HG03520 (cell line): ENCODE measurements around the gene PLXNB3.

Experiments
- ATAC-seq: cut with Tn5 transposase; IDR thresholded peaks from one replicate; pipeline ENCODE4 v1.9.1; 2021; ENCODE audit warnings: mild to moderate bottlenecking, moderate library complexity; ENCODE audit not compliant: unreplicated experiment

Gene PLXNB3

GRCh38 chrX:153750127-153750774 is 13.8 kb upstream of the PLXNB3 start:
- ATAC-seq: no peak

DNA sequence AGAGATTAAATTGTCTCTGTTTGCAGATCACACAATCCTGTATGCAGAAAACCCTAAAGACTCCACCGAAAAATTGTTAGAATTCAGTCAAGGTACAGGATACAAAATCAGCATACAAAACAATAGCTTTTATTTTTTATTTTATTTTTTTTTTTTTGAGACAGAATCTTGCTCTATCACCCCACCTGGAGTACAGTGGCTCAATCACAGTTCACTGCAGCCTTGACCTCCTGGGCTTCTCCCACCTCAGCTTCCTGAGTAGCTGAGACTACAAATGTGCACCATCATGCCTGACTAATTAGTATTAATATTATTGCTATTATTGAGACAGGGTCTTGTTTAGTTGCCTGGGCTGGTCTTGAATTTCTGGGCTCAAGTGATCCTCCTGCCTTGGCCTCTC is 8.9 kb upstream of the PLXNB3 start:
- ATAC-seq: no peak

DNA sequence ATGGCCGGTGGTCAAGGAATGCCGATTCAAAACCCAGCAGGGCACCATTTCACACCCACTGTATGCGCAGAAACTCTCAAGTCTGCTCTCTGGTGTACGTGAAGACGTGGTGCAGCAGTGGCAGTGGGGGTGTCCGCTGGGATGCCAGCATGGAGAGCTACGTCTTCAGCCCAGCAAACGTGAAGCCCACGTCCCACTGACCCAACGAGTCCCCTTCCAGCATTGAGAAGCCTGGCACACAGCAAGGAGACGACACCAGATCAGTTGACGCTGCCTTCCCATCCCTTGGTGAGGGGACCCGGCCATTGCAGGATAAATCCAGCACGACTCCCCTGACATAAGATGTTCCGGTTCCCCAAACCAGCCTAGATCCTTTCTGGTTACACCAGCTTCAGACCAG is 2.2 kb upstream of the PLXNB3 start:
- no peak for ATAC-seq

- no peak for ATAC-seq
Measured at GRCh38 chrX:153762626-153763173, 1.3 kb upstream of the PLXNB3 start.

- no peak for ATAC-seq
Measured at GRCh38 chrX:153763298-153763932, 634 bp upstream of the PLXNB3 start.

- ATAC-seq: no peak
Measured at GRCh38 chrX:153764786-153765137, 713 bp downstream of the PLXNB3 start.

DNA sequence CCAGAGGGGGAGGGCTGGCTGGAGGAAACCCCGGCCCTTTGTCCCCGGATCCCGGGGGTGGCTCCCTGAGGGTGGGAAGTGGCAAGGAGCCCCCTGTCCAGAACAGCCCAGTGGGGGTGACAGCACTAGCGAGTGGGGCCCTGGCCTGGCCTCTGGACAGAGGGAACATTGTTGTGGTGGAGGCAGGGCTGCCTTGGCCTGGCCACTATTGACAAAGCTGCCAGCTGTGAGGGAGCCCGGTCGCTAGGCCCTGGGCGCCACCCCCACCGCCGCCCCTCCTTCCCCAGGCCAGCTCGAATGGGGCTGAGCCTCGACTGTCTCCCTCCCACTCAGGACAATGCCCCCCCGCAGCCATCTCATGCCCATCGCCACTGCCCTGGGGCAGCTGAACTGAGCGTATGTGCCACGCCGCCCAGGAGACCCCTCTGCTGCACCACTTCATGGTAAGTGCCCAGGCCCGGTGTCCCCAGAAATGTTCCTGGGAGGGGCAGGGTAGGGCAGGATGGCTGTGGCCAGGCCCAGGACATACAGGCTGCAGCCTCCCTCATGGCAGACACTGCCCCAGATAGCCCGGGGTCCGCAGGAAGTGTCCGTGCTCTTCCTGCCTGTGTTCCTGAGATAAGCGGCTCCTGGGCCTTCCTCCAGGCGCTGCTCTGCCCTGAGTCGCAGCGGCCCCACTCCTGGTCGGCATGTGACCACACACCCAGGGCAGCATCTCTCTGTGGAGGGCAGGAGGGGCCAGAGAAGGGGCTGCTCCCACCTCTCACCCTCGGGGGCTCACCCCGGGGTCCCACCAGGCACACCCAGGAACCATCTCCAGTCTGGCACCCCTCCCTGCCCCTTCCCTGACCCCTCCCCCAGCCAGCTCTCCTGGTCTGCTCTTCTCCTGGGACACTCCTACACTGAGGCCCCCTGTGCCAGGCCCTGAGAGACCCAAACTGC is 1.4 kb downstream of the PLXNB3 start:
- ATAC-seq: no peak

- ATAC-seq: no peak
Measured at GRCh38 chrX:153766098-153766817, 2.2 kb downstream of the PLXNB3 start.

- ATAC-seq: no peak
Measured at GRCh38 chrX:153766871-153767673, 3.0 kb downstream of the PLXNB3 start.

GRCh38 chrX:153767674-153768055 is 3.6 kb downstream of the PLXNB3 start:
- ATAC-seq: no peak

DNA sequence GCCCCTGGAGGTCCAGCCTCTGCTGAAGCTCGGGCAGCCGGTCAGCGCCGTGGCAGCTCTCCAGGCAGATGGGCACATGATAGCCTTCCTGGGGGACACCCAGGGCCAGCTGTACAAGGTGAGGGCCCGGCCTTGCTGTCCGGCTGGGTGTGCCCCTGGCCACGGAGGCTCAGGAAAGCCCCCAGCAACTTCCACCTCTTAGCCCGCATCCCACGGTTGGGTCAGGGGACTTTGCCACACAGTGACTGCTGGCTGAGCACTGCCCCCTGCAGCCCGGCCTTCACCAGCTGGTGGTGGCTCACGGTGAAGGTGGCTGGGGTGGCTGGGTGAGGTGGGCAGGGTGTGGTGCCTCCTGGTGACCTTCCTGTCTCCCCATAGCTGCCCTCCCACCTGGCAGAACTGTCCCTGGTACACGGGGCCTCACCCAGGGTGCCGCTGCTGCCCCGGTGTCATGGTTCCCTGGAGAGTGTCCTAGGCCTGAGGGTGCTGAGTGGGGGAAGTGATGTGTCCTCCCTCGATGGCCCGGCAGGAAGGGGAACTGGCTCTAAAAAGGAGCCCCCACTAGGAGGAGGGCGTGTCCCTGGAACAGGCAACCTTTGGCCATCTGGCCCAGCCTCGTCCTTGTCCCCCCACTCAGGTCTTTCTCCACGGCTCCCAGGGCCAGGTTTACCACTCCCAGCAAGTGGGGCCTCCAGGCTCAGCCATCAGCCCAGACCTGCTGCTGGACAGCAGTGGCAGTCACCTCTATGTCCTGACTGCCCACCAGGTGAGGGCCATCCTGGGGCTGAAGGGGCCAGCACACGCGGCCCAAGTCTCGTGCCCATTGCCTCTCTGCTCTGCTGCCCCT is 4.5 kb downstream of the PLXNB3 start:
- ATAC-seq: no peak

GRCh38 chrX:153769158-153769864 is 5.3 kb downstream of the PLXNB3 start:
- ATAC-seq: no peak

GRCh38 chrX:153769865-153770600 is 6.0 kb downstream of the PLXNB3 start:
- no peak for ATAC-seq

DNA sequence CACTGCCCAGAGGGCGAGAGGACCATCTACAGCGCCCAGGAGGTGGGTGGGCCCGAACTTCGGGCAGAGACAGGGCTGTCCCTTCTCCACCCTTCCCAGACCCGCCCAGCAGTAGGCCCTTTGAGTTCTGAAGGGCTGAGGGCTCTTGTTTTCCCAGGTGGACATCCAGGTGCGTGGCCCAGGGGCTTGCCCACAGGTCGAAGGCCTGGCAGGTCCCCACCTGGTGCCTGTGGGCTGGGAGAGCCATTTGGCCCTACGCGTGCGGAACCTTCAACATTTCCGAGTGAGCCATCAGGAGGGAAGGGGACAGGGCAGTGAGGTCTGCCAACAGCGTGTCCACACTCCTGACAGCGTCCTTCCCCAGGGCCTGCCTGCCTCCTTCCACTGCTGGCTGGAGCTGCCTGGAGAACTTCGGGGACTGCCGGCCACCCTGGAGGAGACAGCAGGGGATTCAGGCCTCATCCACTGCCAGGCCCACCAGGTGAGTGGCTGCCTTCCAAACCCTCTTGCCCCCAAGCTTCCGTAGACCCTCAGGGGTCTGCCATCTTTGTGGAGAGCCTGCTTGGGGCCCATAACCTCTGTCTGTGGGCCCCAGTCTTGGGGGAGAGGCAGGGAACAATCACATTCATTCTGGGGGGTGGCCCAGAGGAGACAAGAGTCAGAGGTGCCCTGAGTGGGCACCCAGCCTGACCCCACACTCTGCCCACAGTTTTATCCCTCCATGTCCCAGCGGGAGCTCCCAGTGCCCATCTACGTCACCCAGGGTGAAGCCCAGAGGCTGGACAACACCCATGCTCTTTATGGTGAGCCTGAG is 6.8 kb downstream of the PLXNB3 start:
- no peak for ATAC-seq

DNA sequence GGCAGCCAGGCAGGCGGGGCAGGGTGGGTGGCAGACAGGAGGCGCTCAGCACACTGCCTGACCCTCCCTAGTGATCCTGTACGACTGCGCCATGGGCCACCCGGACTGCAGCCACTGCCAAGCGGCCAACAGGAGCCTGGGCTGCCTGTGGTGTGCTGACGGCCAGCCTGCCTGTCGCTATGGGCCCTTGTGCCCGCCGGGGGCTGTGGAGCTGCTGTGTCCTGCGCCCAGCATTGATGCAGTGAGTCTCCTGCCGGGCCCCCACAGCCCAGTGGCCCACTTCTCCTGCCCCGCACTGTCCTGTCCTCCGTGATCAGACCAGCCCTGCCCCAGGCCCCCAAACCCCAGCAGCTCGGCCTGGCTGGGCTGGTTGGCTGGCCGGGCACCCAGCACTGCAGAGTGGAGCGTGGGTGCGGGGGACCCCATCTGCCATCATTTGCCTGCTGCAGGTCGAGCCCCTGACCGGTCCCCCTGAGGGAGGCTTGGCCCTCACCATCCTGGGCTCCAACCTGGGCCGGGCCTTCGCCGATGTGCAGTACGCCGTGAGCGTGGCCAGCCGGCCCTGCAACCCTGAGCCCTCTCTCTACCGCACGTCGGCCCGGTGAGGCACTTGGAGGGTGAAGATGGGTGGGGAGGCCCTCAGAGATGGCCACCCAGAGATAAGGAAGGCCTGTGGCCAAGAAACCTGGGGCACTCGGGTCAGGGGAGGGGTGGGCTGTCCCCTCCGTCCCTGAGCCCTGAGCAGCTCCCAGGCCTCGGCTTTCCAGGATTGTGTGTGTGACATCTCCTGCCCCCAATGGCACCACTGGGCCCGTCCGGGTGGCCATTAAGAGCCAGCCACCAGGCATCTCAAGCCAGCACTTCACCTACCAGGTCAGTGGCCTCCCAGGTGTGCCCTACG is 7.6 kb downstream of the PLXNB3 start:
- ATAC-seq: no peak
